Endometrial microvascular endothelial cells (primary cell): ENCODE measurements around the gene ACADS. TPM values are rescaled to one million over a fixed set of nuclear protein-coding genes. Genes with fewer than 3 reads are reported as not detected.

Experiments used
- in situ Hi-C: cut with HindIII; loops from 2 replicates; pipeline ENCODE4 v1.10.0; 2017; ENCODE audit warnings: low sequenced_read_pairs, low pct_unique_long_range_greater_than_20kb; ENCODE audit errors: inconsistent ontology term
- total RNA-seq: library from RNA; depleted of rRNA; stranded (reverse); fragments of >200 nt; gene quantifications from one replicate; pipeline ENCODE4 v1.2.3, GENCODE V29; 2015; ENCODE audit errors: inconsistent ontology term

The ACADS gene
- 29.7 TPM for total RNA-seq

DNA sequence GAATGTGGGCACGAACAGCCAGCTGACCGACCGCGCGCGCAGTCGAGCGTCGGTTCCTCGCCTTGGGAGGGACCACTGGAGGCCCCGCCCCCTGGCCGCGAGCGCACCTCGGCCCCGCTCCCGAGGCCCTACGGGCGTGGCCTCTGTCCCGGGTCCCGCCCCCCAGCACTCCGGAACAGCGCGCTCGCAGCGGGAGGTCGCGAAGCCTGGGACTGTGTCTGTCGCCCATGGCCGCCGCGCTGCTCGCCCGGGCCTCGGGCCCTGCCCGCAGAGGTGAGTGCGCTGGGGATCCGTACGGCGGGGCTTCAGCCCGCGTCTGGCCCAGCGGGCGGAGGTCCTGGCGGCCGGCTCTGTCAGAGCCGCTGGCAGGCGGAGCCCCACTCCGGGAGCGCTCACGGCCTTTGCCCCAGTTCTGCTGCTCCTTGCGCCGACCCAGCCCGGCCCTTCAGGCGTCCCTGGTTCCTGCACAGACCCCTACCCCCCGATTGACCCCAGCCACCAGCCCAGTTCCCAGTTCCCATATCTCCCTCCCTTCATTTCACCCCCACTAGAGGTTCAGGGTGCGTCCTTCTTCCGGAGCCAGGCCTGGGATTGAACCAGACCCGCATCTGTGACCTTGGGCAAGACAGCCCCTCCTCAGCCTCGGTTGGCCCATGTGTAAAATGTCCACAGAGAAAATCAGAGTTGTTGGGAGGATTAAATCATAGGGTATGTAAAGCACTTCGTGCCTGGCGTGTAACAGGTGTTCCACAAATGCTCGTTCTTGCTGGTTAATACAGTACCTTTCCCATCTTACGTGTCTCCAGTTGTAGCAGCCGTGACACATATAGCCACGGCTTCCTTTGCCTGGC, at the start of gene ACADS:
ACADS (plus strand) TSS at position 168 of the 851 bp plus-strand sequence; CDS start at position 228, 60 bp downstream.
- in situ Hi-C loops = no loop called here

DNA sequence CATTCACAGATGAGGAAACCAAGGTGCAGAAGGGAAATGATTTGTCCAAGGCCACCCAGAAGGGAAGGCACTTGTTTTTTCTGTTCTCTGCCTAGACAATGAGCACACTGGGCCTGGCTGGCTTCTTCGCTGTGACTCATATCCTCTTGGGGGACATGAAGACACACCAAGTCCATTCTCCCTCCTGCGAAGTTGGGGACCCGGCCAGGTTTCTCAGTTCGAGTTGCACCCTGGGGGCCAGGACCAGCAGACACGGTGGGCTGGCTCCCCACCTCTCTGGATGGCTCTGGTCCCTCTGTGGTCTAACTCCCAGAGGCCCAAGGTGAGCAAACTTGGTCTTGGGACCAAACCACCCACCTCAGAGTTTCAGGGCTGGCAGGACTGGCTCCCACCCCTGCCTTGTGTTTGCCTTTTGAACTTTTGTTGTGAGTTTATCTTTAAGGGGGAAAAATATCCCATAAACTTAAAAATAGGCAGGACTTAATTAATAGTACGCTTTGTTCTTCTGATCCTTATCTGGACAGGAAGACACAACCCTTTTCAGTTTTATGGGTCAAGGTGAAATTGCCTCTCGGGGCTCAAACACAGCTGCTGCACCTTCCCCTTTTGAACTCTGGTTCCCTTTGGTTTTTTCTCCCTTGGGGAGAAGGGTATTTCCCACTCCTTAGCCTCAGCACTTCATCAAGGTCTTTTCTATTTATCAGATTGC, 47.7 kb upstream of the ACADS start:
- in situ Hi-C loops = no loop called here

- in situ Hi-C loops = no loop called here
Measured at GRCh38 chr12:120678572-120678971, 47.1 kb upstream of the ACADS start.

DNA sequence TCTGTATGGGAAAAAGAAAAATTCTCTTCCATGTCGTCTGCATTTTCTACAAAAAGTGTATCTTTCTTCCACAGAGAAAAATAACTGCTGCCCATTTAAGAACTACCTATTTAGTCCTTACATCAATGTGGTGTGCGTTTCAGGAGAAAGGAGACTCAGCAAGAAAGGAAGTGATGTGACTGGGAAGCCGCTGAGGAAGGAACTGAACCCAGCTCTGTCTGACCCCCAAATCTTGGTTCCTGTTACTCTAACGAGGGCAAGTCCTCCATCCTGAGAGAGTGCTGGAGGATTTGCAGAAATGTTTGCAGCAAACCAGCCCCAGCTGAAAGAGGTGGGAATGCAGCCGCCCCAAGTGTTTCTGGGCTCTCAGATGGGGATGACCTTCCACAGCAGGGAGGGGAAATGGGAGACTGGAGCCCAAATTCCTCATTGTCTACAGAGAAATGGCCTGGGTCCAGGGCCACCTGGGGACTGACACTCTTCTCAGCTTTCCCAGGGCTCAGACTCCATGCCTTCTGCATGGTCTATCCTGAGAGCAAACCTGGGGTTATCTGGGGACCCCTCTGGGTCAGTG, 45.4 kb upstream of the ACADS start:
- in situ Hi-C loops = no loop called here

DNA sequence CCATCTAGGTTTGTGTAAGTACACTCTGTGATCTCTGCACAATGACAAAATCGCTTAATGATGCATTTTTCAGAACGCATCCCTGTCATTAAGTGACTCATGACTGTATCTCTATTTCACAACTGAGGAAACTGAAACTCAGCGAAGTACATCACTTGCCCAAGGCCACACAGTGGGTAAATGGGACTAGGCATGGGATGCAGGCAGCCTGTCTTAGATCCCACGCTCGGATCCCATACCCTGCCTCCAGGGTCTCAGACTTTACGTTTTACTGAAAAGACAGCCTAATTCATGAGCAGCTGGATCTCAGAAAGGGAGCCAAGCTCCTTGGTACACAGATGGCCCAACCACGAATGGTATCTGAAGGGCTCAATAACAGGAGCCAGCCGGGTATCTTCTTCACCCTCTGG, 41.1 kb upstream of the ACADS start:
- in situ Hi-C loops = no loop called here

DNA sequence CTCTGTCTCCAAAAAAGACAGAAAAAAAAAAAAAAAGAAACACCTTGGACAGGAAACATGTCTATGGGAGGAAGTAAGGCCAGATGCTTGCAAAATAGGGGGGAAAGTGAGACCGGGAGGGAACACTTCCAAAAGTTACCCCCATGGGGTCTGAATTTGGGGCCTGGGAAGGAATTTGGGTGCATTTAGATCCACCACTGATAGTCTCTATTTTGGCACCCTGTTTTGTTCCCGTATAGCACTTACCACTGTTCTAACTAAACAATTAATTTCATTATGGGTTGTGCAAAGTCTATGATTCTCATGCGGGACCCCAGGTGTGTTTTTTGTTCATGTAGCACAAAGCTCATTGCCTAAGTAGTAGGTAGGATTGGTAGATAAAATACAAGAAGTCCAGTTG, 40.1 kb upstream of the ACADS start:
- in situ Hi-C loops = no loop called here

GRCh38 chr12:120686151-120686689, 39.4 kb upstream of the ACADS start:
- in situ Hi-C loops = no loop called here

- in situ Hi-C loops = no loop called here
Measured at GRCh38 chr12:120686690-120687577, 38.7 kb upstream of the ACADS start, which contains the start of gene MLEC. MLEC (plus strand) TSS chr12:120687149; CDS start chr12:120687297, 148 bp downstream.

DNA sequence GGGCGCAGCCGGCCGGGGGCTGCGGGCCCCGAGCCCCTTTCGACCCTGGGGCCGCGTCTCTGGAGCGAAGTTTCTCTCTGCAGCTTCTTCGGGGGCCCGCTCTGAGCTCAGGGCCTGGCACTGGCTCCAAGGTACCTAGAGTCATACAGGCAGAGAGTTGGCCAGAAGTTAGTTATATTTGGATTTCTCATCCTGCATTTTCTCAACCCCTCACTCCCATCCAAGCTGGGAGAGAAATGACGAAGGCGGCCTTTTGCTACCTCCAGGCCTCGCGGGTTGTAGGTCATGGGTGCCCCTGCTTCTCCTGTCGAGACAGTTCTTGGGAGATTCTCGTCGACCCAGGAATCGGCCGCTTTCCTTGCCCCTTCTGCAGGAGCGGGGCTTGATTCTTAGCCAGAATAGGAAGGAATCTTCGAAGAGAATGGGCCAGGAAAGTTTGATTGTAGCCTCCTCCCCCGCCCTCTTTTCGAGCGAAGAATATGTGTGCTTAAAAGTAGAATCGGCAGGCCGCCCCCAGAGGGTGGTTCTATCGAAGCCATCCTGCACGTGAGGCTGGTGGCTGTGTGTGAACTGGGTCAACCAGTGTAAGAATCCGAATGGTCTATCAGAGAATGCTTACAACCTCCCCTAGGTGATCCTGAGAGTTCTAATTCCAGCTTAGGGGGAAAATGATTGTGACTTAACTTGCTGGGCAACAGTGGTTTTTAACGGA, 37.9 kb upstream of the ACADS start:
- in situ Hi-C loops = no loop called here

GRCh38 chr12:120688527-120689071, 37.0 kb upstream of the ACADS start:
- in situ Hi-C loops = no loop called here

DNA sequence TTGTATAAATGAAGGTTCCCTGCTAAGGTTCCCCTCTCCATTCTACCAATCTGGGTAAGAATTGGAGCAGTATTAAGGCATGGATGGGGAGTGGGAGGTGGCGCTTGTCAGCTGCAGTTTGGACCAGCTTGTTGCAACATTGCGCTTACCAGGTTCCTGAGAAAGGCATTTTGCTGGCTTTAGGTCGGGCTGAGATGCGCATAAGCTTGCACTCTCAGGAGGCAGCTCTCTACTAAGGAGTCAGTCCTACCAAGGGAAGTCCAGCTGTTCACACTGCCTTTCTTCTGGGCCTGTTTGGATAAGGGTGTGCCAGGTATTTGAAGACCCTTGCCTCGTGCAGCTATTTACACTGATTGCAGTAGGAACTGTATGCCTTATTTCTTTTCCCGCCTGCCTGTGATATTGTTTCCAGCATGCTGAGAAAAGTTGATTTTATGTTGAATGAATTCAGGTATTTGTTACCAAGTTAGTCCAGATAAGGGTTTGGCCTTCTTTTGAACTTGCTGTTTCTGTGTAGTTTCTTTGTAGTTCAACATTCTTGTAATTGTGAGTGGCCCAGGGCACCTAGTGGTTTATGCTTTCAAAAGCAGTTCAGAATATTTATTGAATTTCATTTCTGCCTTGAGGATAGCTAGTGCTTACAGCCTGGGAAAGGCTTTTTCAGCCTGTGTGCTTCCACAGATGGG, 36.1 kb upstream of the ACADS start:
- in situ Hi-C loops = no loop called here

- in situ Hi-C loops = no loop called here
Measured at GRCh38 chr12:120690083-120690450, 35.6 kb upstream of the ACADS start.

- in situ Hi-C loops = no loop called here
Measured at GRCh38 chr12:120690978-120691377, 34.6 kb upstream of the ACADS start.

DNA sequence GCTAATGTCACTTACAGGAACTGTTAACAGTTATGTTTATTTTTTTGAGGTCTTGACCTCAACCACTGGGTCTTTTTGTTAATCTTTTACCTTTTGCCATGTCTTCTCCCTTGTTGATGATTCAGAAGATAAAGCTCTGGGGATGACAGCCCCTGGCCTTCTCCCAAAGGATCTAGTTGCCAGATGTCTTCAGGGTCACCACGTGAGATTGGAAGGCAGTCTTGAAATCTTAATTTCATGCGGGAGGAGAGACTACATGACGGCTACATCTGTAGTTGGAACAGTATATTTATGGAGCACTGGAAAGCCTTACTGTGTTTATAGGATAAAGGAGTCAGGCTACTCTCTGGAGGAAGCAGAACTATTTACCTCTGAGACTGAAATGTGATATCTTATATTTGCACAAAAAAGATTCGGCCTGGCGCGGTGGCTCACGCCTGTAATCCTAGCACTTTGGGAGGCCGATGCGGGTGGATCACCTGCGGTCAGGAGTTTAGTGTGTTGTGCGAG, 33.0 kb upstream of the ACADS start:
- in situ Hi-C loops = no loop called here

GRCh38 chr12:120693848-120694247, 31.8 kb upstream of the ACADS start:
- in situ Hi-C loops = no loop called here

- in situ Hi-C loops = no loop called here
Measured at GRCh38 chr12:120696626-120697025, 29.0 kb upstream of the ACADS start.

- in situ Hi-C loops = no loop called here
Measured at GRCh38 chr12:120697344-120697743, 28.3 kb upstream of the ACADS start.
